ENCODE data around the gene TNFRSF19. TPM values are rescaled to one million over a fixed set of nuclear protein-coding genes. Genes with fewer than 3 reads are reported as not detected.
A peak's percentile ranks its signal among the peaks of the same experiment; 100 is the strongest.

The TNFRSF19 gene
- total and polyA plus RNA-seq, 2 of the 13 experiments (the other 11 are each of a cell fraction or from before 2014, with no cell fraction given): 75.3 to 77.7 TPM

DNA sequence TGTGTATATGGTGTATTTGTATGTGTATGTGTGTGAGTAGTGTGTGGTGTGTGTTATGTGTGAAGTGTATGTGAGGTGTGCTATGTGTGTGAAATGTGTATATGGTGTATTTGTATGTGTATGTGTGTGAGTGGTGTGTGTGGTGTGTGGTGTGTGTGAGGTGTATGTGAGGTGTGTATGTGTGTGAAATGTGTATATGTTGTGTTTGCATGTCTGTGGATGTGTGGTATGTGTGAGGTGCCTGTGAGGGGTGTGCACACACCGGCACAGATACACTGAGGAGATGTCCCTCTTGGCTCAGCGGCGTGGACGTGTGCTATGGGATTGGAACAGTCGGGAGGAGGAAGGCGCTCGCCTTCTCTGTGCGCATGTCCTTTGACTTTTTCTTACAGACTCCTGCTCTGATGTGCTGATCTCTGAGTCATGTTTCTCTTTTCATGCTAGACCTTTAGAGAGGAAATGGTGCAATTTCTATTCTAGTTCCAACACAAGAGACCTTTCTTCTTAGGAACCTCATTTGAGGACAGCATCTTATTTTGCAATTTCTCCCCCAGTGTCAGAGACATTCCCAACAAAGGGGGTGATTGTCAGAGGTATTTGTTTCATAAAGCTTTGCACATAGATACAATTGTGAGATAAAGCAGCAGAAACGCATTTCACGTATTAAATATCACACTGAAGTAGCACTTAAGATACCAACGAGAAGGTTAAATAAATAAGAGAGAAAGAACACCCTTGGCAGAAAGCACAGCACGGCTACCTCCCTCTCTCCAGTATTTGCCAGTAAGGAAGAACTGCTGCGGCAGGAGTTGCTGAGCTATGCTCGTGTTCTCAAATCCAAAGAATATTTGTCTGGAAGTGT, 11.3 kb upstream of the TNFRSF19 start (continued):
- TF ChIP-seq, protein P1, sequence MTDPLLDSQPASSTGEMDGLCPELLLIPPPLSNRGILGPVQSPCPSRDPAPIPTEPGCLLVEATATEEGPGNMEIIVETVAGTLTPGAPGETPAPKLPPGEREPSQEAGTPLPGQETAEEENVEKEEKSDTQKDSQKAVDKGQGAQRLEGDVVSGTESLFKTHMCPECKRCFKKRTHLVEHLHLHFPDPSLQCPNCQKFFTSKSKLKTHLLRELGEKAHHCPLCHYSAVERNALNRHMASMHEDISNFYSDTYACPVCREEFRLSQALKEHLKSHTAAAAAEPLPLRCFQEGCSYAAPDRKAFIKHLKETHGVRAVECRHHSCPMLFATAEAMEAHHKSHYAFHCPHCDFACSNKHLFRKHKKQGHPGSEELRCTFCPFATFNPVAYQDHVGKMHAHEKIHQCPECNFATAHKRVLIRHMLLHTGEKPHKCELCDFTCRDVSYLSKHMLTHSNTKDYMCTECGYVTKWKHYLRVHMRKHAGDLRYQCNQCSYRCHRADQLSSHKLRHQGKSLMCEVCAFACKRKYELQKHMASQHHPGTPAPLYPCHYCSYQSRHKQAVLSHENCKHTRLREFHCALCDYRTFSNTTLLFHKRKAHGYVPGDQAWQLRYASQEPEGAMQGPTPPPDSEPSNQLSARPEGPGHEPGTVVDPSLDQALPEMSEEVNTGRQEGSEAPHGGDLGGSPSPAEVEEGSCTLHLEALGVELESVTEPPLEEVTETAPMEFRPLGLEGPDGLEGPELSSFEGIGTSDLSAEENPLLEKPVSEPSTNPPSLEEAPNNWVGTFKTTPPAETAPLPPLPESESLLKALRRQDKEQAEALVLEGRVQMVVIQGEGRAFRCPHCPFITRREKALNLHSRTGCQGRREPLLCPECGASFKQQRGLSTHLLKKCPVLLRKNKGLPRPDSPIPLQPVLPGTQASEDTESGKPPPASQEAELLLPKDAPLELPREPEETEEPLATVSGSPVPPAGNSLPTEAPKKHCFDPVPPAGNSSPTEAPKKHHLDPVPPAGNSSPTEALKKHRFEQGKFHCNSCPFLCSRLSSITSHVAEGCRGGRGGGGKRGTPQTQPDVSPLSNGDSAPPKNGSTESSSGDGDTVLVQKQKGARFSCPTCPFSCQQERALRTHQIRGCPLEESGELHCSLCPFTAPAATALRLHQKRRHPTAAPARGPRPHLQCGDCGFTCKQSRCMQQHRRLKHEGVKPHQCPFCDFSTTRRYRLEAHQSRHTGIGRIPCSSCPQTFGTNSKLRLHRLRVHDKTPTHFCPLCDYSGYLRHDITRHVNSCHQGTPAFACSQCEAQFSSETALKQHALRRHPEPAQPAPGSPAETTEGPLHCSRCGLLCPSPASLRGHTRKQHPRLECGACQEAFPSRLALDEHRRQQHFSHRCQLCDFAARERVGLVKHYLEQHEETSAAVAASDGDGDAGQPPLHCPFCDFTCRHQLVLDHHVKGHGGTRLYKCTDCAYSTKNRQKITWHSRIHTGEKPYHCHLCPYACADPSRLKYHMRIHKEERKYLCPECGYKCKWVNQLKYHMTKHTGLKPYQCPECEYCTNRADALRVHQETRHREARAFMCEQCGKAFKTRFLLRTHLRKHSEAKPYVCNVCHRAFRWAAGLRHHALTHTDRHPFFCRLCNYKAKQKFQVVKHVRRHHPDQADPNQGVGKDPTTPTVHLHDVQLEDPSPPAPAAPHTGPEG (CRISPR knock-in tag; IDR thresholded peaks at IDR 0.05): no peak
- TF ChIP-seq FOXA3 (CRISPR knock-in tag; IDR thresholded peaks at IDR 0.05): peak; percentile 14; the same call in 1 of the 2 replicates
- TF ChIP-seq FOXP1 (IDR thresholded peaks at IDR 0.05): peak; percentile 32; the same call in 1 of the 2 replicates
- TF ChIP-seq FOXP1 (CRISPR knock-in tag; IDR thresholded peaks at IDR 0.05): peak; percentile 40; the same call in 1 of the 2 replicates
- TF ChIP-seq, protein P2, sequence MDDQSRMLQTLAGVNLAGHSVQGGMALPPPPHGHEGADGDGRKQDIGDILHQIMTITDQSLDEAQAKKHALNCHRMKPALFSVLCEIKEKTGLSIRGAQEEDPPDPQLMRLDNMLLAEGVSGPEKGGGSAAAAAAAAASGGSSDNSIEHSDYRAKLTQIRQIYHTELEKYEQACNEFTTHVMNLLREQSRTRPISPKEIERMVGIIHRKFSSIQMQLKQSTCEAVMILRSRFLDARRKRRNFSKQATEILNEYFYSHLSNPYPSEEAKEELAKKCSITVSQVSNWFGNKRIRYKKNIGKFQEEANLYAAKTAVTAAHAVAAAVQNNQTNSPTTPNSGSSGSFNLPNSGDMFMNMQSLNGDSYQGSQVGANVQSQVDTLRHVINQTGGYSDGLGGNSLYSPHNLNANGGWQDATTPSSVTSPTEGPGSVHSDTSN (CRISPR knock-in tag; IDR thresholded peaks at IDR 0.05; ENCODE audit: borderline replicate concordance): no peak
- TF ChIP-seq, protein P3, sequence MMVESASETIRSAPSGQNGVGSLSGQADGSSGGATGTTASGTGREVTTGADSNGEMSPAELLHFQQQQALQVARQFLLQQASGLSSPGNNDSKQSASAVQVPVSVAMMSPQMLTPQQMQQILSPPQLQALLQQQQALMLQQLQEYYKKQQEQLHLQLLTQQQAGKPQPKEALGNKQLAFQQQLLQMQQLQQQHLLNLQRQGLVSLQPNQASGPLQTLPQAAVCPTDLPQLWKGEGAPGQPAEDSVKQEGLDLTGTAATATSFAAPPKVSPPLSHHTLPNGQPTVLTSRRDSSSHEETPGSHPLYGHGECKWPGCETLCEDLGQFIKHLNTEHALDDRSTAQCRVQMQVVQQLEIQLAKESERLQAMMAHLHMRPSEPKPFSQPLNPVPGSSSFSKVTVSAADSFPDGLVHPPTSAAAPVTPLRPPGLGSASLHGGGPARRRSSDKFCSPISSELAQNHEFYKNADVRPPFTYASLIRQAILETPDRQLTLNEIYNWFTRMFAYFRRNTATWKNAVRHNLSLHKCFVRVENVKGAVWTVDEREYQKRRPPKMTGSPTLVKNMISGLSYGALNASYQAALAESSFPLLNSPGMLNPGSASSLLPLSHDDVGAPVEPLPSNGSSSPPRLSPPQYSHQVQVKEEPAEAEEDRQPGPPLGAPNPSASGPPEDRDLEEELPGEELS (CRISPR knock-in tag; IDR thresholded peaks at IDR 0.05): peak; percentile 50
- TF ChIP-seq, protein P4, sequence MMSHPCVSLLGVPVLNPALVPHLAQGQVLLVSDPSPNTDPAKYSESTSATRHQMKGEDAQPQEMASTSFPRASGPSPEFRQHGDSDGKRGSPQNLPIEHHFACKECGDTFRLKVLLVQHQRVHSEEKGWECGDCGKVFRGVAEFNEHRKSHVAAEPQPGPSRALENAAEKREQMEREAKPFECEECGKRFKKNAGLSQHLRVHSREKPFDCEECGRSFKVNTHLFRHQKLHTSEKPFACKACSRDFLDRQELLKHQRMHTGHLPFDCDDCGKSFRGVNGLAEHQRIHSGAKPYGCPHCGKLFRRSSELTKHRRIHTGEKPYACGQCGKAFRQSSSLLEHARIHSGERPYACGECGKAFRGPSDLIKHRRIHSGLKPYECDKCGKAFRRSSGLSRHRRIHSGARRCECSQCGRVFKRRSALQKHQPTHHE (CRISPR knock-in tag; IDR thresholded peaks at IDR 0.05; ENCODE audit: borderline replicate concordance): no peak
- no peak for TF ChIP-seq MEIS1 (CRISPR knock-in tag; IDR thresholded peaks at IDR 0.05; ENCODE audit: borderline replicate concordance)
- TF ChIP-seq, protein P5, sequence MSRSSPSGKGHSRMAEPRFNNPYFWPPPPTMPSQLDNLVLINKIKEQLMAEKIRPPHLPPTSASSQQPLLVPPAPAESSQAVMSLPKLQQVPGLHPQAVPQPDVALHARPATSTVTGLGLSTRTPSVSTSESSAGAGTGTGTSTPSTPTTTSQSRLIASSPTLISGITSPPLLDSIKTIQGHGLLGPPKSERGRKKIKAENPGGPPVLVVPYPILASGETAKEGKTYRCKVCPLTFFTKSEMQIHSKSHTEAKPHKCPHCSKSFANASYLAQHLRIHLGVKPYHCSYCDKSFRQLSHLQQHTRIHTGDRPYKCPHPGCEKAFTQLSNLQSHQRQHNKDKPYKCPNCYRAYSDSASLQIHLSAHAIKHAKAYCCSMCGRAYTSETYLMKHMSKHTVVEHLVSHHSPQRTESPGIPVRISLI (CRISPR knock-in tag; IDR thresholded peaks at IDR 0.05; ENCODE audit: borderline replicate concordance): no peak
- 0 out of 2 replicates have a peak, but pooled peaks have one; percentile 24 for TF ChIP-seq SSRP1 (CRISPR knock-in tag; IDR thresholded peaks at IDR 0.05)
- TF ChIP-seq, protein P6, sequence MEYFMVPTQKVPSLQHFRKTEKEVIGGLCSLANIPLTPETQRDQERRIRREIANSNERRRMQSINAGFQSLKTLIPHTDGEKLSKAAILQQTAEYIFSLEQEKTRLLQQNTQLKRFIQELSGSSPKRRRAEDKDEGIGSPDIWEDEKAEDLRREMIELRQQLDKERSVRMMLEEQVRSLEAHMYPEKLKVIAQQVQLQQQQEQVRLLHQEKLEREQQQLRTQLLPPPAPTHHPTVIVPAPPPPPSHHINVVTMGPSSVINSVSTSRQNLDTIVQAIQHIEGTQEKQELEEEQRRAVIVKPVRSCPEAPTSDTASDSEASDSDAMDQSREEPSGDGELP (IDR thresholded peaks at IDR 0.05; ENCODE audit: borderline replicate concordance, low read depth): no peak
- no peak for TF ChIP-seq ZMYM4 (CRISPR knock-in tag; IDR thresholded peaks at IDR 0.05)
- TF ChIP-seq EP300 (IDR thresholded peaks at IDR 0.05; ENCODE audit: low read depth in 2 of 2, low read length in 2 of 2): peak; percentile 56 to 89; a peak in 3 of 4 replicates
- peak; percentile 87 for TF ChIP-seq EP300 (CRISPR knock-in tag; IDR thresholded peaks at IDR 0.05; ENCODE audit: borderline replicate concordance)
